ENCODE data around the gene PREP.

DNA sequence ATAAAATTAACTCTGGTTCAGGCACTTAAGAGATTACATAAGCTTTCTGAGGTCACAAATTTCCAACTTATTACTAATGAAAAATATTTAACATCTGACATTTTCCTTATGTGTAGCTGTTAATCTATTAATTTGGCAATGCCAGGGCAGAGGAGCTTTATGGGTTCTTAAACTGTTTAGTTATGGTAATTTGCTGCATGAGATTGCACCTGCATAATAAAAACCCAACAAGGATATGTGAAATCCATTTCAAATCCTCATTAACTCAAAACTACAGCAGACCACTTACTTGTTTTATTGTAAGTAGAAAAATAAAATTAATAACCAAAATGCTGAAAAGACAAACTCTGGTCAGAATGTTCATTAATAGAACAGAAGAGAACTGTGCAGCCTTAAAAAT is 98.1 kb downstream of the PREP start:
- TF ChIP-seq, protein P1, sequence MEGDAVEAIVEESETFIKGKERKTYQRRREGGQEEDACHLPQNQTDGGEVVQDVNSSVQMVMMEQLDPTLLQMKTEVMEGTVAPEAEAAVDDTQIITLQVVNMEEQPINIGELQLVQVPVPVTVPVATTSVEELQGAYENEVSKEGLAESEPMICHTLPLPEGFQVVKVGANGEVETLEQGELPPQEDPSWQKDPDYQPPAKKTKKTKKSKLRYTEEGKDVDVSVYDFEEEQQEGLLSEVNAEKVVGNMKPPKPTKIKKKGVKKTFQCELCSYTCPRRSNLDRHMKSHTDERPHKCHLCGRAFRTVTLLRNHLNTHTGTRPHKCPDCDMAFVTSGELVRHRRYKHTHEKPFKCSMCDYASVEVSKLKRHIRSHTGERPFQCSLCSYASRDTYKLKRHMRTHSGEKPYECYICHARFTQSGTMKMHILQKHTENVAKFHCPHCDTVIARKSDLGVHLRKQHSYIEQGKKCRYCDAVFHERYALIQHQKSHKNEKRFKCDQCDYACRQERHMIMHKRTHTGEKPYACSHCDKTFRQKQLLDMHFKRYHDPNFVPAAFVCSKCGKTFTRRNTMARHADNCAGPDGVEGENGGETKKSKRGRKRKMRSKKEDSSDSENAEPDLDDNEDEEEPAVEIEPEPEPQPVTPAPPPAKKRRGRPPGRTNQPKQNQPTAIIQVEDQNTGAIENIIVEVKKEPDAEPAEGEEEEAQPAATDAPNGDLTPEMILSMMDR (conservative IDR thresholded peaks at IDR 0.05; ENCODE audit: low read length) = no peak
- TF ChIP-seq EZH2phosphoT487 (IDR thresholded peaks at IDR 0.05; ENCODE audit: borderline replicate concordance) = no peak
